ENCODE results near the gene SH3RF3.

DNA sequence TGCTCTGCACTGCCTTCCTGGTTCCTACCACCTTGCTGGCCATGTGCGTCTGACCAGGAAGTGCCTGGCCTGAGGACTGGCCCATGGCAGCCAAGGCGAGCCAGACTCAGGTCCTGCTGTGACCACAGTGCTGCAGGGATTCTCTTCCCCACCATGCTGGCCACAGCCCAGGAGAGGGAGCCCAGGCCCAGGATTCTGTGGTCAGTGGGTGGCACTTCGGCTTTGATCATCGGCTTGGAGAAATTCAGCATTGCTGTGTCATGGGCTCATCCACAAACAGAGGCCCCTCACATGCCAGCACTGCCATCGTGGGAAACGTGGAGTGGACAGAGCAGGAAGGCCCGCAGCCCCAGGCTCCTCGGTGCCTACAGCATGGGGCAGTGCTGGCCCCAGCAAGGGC, 273.2 kb downstream of the SH3RF3 start:
- TF ChIP-seq RARB (CRISPR knock-in tag; IDR thresholded peaks at IDR 0.05) (no peak), ZC3H10 (CRISPR knock-in tag; IDR thresholded peaks at IDR 0.05) (no peak)

Measured in SK-N-SH treated with all-trans-retinoic acid at 6 μM for 48 hours (cell line).